H1 (cell line): ENCODE measurements around the gene PRX. TPM values are rescaled to one million over a fixed set of nuclear protein-coding genes. Genes with fewer than 3 reads are reported as not detected.

Experiments used
- ASH2L ChIP-seq: fragments of 200-600, 300-600 bp; sonication (generic); IDR thresholded peaks from one replicate; pipeline ENCODE4 v1.7.1; 2017; ENCODE audit warnings: low read length
- CHD1 ChIP-seq: IDR thresholded peaks from 2 replicates; pipeline ENCODE4 v1.6.1; 2012; ENCODE audit warnings: low read depth, low read length, improper control_type of control experiment
- CHD7 ChIP-seq: fragments of 300-600 bp; sonication (generic); IDR thresholded peaks from 2 replicates; pipeline ENCODE4 v1.7.1; 2012; ENCODE audit warnings: low read length, moderate library complexity, mild to moderate bottlenecking, inconsistent platforms; ENCODE audit not compliant: insufficient replicate concordance
- TAF7 ChIP-seq: optimal IDR thresholded peaks from 2 replicates; pipeline ENCODE3; 2011; ENCODE audit warnings: low read depth, mild to moderate bottlenecking, inconsistent platforms, low read length, moderate library complexity, borderline replicate concordance
- YY1 ChIP-seq: IDR thresholded peaks from 2 replicates; pipeline ENCODE4 v1.6.1; 2011; ENCODE audit warnings: low read depth, mild to moderate bottlenecking, low read length
- polyA plus RNA-seq, 7 experiments: library from polyadenylated mRNA; depleted of rRNA in 3 of 7; stranded (reverse) in 5 of 7; unstranded in 2 of 7; fragments of >200 nt in 5 of 7; fragments of 200-250 nt in 2 of 7; gene quantifications; 1 replicate in 5 of 7; 2 replicates in 1 of 7; 4 replicates in 1 of 7; pipeline versions ENCODE4 v1.2.1 to v1.2.3, GENCODE V29; 2011 to 2013; ENCODE audit warnings: missing spikeins in 2 of 7, mixed read lengths in 2 of 7
- total RNA-seq: library from RNA; stranded (reverse); fragmentation: NEBNext Ultra II Directional; extraction: Animal tissue kit (Norgen Biotek cat#: 25700); gene quantifications from 2 replicates; pipeline ENCODE4 v1.2.1, GENCODE V29; 2021

PRX gene
- total and polyA plus RNA-seq, 2 of the 8 experiments (the other 6 are each of a cell fraction or from before 2014, with no cell fraction given) = 2.8 to 5.8 TPM

- TF ChIP-seq CHD7 (no peak), TAF7 (no peak), YY1 (no peak), ASH2L (no peak), CHD1 (no peak)
These were observed 34.7 kb downstream of the PRX start (continued) for GRCh38 chr19:40378509-40378908.
